Astrocyte (in vitro differentiated cells and primary cell): ENCODE data around the gene NME5. TPM values are rescaled to one million over a fixed set of nuclear protein-coding genes. Genes with fewer than 3 reads are reported as not detected.
A peak's percentile ranks its signal among the peaks of the same experiment; 100 is the strongest.
"Not testable (repeated sequence)": the region's sequence is repeated elsewhere in the genome, so short reads cannot be mapped to it uniquely, and the experiment has no call there.

Source experiments
- DNase-seq: peaks from one replicate; pipeline ENCODE4 v3.0.0-alpha.2; 2010; ENCODE audit warnings: low read depth
- FAIRE-seq: peaks from 2 replicates; lab custom pipeline; 2011; peaks lifted over from hg19 to GRCh38; lab: Jason Lieb, UNC
- H2AFZ ChIP-seq: 2 replicates; pipeline ENCODE4 v1.6.0; 2012; ENCODE audit warnings: low read depth, low read length, inconsistent platforms
- H3K27ac ChIP-seq: 2 replicates; pipeline ENCODE4 v1.5.1; 2011; ENCODE audit warnings: low read depth, low read length, inconsistent platforms
- H3K27me3 ChIP-seq: 2 replicates; pipeline ENCODE4 v1.6.0; 2011; ENCODE audit warnings: low read length, inconsistent platforms; ENCODE audit not compliant: insufficient read depth
- H3K36me3 ChIP-seq: 2 replicates; pipeline ENCODE4 v1.5.1; 2011; ENCODE audit warnings: low read length, inconsistent platforms; ENCODE audit not compliant: insufficient read depth
- H3K4me1 ChIP-seq: 2 replicates; pipeline ENCODE4 v1.5.1; 2011; ENCODE audit warnings: low read length, inconsistent platforms; ENCODE audit not compliant: insufficient read depth
- H3K4me2 ChIP-seq: 2 replicates; pipeline ENCODE4 v1.6.0; 2012; ENCODE audit warnings: low read length, inconsistent platforms
- H3K4me3 ChIP-seq: 2 replicates; pipeline ENCODE4 v1.5.1; 2011; ENCODE audit warnings: low read depth, mild to moderate bottlenecking, low read length, inconsistent platforms; ENCODE audit not compliant: insufficient read depth
- H3K79me2 ChIP-seq: 2 replicates; pipeline ENCODE4 v1.6.0; 2012; ENCODE audit warnings: mild to moderate bottlenecking, low read length, inconsistent platforms; ENCODE audit not compliant: insufficient read depth
- H3K9ac ChIP-seq: 2 replicates; pipeline ENCODE4 v1.6.0; 2012; ENCODE audit warnings: mild to moderate bottlenecking, low read length, inconsistent platforms
- H3K9me3 ChIP-seq: 2 replicates; pipeline ENCODE4 v1.5.1; 2012; ENCODE audit warnings: low read depth, mild to moderate bottlenecking, low read length, inconsistent platforms; ENCODE audit not compliant: insufficient read depth
- H4K20me1 ChIP-seq: 2 replicates; pipeline ENCODE4 v1.6.0; 2012; ENCODE audit warnings: low read length, inconsistent platforms; ENCODE audit not compliant: insufficient read depth
- H3K27ac Mint-ChIP-seq: one replicate; pipeline ENCODE4 v1.8.0; 2021; ENCODE audit warnings: mild to moderate bottlenecking, mixed read lengths; ENCODE audit not compliant: unreplicated experiment
- H3K27me3 Mint-ChIP-seq: one replicate; pipeline ENCODE4 v1.8.0; 2021; ENCODE audit warnings: low read depth, mixed read lengths; ENCODE audit not compliant: unreplicated experiment
- H3K36me3 Mint-ChIP-seq: one replicate; pipeline ENCODE4 v1.8.0; 2021; ENCODE audit warnings: low read depth, mixed read lengths; ENCODE audit not compliant: unreplicated experiment
- H3K4me1 Mint-ChIP-seq: one replicate; pipeline ENCODE4 v1.8.0; 2021; ENCODE audit warnings: low read depth, mixed read lengths; ENCODE audit not compliant: unreplicated experiment
- H3K4me3 Mint-ChIP-seq: one replicate; pipeline ENCODE4 v1.8.0; 2021; ENCODE audit warnings: mild to moderate bottlenecking, moderate library complexity, mixed read lengths; ENCODE audit not compliant: unreplicated experiment
- H3K9me3 Mint-ChIP-seq: one replicate; pipeline ENCODE4 v1.8.0; 2021; ENCODE audit warnings: mild to moderate bottlenecking, mixed read lengths; ENCODE audit not compliant: unreplicated experiment
- EZH2 ChIP-seq: IDR thresholded peaks from 2 replicates; pipeline ENCODE4 v1.6.1; 2012; ENCODE audit warnings: mild to moderate bottlenecking, low read length, inconsistent platforms; ENCODE audit not compliant: insufficient read depth
- total RNA-seq: library from RNA; stranded (reverse); gene quantifications from 2 replicates; pipeline ENCODE4 v1.2.1, GENCODE V29; 2021
- TF ChIP-seq, protein P1 (sequence below): IDR thresholded peaks from 2 replicates; pipeline ENCODE4 v1.5.1; 2011; ENCODE audit warnings: low read depth, mild to moderate bottlenecking, inconsistent platforms, low read length, moderate library complexity; ENCODE audit not compliant: insufficient read depth

Gene NME5
- total RNA-seq, 1 donor from 2014 or later = 3.2 TPM

GRCh38 chr5:138078006-138078643 lies 61.1 kb downstream of the NME5 start:
- no peak overlapping the region for H3K4me3 ChIP-seq

DNA sequence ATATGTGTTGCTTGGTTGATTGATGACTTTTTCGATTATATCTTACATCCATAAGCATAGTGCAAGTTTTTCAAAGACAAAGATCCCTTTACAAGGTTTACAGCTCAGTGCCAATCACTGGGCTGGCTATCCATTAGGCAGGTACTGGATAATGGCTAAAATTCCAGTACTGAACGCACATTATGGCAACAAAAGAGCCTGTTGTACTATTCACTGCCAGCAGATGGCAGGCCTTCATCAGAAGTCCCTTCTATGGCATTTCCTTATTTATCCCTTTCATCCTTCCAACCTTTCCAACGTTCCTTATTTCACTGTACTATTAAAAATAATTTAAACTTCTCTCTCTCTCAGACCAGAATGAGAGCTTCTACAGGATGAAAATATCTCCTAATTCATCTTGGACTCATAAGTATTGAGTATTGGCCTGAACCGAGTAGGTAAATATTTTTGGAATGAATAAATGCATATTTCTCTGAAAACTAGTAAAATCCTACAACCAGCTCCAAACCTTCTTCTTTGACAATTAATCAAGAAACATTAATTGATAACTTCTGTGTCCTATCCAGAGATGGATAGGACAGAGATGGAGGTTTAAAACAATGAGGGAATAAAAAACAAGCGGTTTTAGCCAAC lies 62.0 kb downstream of the NME5 start:
- H3K36me3 ChIP-seq = no peaks in the 10 kb centered on the region
- Mint-ChIP-seq H3K36me3 (no peaks in the 10 kb centered on the region), H3K9me3 (no peaks in the 10 kb centered on the region), H3K27ac (no peak overlapping the region), H3K4me1 (no peaks in the 10 kb centered on the region), H3K27me3 (no peaks in the 10 kb centered on the region), H3K4me3 (no peak overlapping the region)
- no peaks in the 10 kb centered on the region for H3K9me3 ChIP-seq
- no peaks in the 10 kb centered on the region for H3K79me2 ChIP-seq
- H3K4me3 ChIP-seq = no peak overlapping the region
- no peaks in the 10 kb centered on the region for H3K4me1 ChIP-seq
- TF ChIP-seq EZH2 = no peak
- TF ChIP-seq, protein P1, sequence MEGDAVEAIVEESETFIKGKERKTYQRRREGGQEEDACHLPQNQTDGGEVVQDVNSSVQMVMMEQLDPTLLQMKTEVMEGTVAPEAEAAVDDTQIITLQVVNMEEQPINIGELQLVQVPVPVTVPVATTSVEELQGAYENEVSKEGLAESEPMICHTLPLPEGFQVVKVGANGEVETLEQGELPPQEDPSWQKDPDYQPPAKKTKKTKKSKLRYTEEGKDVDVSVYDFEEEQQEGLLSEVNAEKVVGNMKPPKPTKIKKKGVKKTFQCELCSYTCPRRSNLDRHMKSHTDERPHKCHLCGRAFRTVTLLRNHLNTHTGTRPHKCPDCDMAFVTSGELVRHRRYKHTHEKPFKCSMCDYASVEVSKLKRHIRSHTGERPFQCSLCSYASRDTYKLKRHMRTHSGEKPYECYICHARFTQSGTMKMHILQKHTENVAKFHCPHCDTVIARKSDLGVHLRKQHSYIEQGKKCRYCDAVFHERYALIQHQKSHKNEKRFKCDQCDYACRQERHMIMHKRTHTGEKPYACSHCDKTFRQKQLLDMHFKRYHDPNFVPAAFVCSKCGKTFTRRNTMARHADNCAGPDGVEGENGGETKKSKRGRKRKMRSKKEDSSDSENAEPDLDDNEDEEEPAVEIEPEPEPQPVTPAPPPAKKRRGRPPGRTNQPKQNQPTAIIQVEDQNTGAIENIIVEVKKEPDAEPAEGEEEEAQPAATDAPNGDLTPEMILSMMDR = peak; percentile 82
- no peak overlapping the region for H3K27ac ChIP-seq
- no peaks in the 10 kb centered on the region for H3K27me3 ChIP-seq
- no peak for FAIRE-seq
- no peak overlapping the region for H3K9ac ChIP-seq
- H2AFZ ChIP-seq = no peak overlapping the region
- peak; percentile 23 for DNase-seq
- no peak overlapping the region for H3K4me2 ChIP-seq
- no peaks in the 10 kb centered on the region for H4K20me1 ChIP-seq

More at GRCh38 chr5:138078006-138078643, 61.1 kb downstream of the NME5 start:
- no peaks in the 10 kb centered on the region for H3K4me1 ChIP-seq
- no peak overlapping the region for H3K27ac ChIP-seq
- no peak for FAIRE-seq
- H3K36me3 Mint-ChIP-seq = no peaks in the 10 kb centered on the region
- H3K4me3 Mint-ChIP-seq = no peak overlapping the region
- no peak for DNase-seq
- H3K9ac ChIP-seq = no peak overlapping the region
- H2AFZ ChIP-seq = no peak overlapping the region
- no peaks in the 10 kb centered on the region for H3K36me3 ChIP-seq
- H3K4me1 Mint-ChIP-seq = no peaks in the 10 kb centered on the region
- no peak for TF ChIP-seq EZH2
- TF ChIP-seq, protein P1 = no peak
- H3K27me3 ChIP-seq = no peaks in the 10 kb centered on the region
- no peaks in the 10 kb centered on the region for H3K9me3 Mint-ChIP-seq
- H3K27me3 Mint-ChIP-seq = no peaks in the 10 kb centered on the region
- no peak overlapping the region for H3K4me2 ChIP-seq
- no peaks in the 10 kb centered on the region for H4K20me1 ChIP-seq
- no peaks in the 10 kb centered on the region for H3K9me3 ChIP-seq
- no peak overlapping the region for H3K27ac Mint-ChIP-seq
- no peaks in the 10 kb centered on the region for H3K79me2 ChIP-seq

- not testable (repeated sequence) for H3K9ac ChIP-seq, H3K9me3 ChIP-seq, H3K4me3 Mint-ChIP-seq, H3K27me3 Mint-ChIP-seq, H3K4me1 Mint-ChIP-seq, H3K36me3 Mint-ChIP-seq, H3K79me2 ChIP-seq, H3K4me1 ChIP-seq, H3K27ac ChIP-seq, FAIRE-seq, H2AFZ ChIP-seq, H3K9me3 Mint-ChIP-seq, DNase-seq, H3K27ac Mint-ChIP-seq, H3K4me3 ChIP-seq, H4K20me1 ChIP-seq, H3K36me3 ChIP-seq, H3K27me3 ChIP-seq, H3K4me2 ChIP-seq
These were observed 69.2 kb downstream of the NME5 start for GRCh38 chr5:138070026-138070425.
